ENCODE results near the gene TNNC2. TPM values are rescaled to one million over a fixed set of nuclear protein-coding genes. Genes with fewer than 3 reads are reported as not detected.

Gene TNNC2
- total and polyA plus RNA-seq, 2 of the 8 experiments (the other 6 are each of a cell fraction or from before 2014, with no cell fraction given): 5.7 to 7.6 TPM

DNA sequence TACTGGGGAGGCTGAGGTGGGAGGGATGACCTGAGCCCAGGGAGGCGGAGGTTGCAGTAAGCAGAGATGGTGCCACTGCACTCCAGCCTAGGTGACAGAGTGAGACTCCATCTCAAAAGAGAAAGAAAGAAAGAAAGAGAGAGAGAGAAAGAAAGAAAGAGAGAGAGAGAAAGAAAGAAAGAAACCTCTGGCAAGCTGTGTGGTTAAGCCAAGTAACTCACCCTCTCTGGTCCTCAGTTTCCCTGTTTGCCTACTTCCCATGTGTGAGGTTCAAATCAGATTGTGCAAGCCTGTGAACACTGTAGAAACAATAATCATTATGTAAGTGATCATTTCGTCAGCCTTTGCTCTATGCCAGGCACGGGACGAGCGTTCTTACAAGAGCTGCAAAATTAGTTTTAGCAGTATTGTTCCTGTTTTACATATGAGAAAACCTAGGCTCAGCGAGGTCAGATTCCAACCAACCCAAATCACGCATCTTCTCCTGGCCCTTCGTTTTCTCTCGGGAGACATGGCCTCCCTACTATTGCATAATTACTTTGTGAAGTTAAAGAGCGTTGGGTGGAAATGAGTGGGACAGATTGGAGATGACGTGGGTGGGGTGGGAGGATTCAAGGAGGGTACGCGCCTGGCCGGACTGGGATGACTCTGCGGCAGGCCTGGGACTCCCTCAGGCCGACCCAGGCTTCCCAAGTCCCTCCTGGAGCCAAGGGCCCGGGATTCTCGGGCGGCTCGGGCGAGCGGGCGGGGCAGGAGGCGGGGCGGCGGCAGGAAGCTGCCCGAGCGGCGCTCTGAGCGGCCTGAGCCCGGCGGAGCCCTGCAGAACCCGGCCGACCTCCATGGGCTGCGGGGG lies 6.1 kb upstream of the TNNC2 start, which contains the start of gene SNX21 (continued):
- TF ChIP-seq CHD7 (IDR thresholded peaks at IDR 0.05; ENCODE audit: insufficient replicate concordance, low read length) (no peak), GTF2F1 (IDR thresholded peaks at IDR 0.05; ENCODE audit: borderline replicate concordance, low read depth, low read length) (no peak), SP2 (IDR thresholded peaks at IDR 0.05; ENCODE audit: low read length) (no peak), CREB1 (IDR thresholded peaks at IDR 0.05) (no peak), CTBP2 (IDR thresholded peaks at IDR 0.05; ENCODE audit: borderline replicate concordance, insufficient read depth, insufficient read length, low read length) (no peak), SIN3A (conservative IDR thresholded peaks at IDR 0.05 in 1 of 2, IDR thresholded peaks at IDR 0.05 in 1 of 2; ENCODE audit: low read depth in 1 of 2, low read length in 2 of 2) (no peak), KDM5A (IDR thresholded peaks at IDR 0.05; ENCODE audit: low read length) (no peak)
- TF ChIP-seq, protein P1, sequence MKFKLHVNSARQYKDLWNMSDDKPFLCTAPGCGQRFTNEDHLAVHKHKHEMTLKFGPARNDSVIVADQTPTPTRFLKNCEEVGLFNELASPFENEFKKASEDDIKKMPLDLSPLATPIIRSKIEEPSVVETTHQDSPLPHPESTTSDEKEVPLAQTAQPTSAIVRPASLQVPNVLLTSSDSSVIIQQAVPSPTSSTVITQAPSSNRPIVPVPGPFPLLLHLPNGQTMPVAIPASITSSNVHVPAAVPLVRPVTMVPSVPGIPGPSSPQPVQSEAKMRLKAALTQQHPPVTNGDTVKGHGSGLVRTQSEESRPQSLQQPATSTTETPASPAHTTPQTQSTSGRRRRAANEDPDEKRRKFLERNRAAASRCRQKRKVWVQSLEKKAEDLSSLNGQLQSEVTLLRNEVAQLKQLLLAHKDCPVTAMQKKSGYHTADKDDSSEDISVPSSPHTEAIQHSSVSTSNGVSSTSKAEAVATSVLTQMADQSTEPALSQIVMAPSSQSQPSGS (IDR thresholded peaks at IDR 0.05; ENCODE audit: low read length): no peak

Data from H1 (cell line).